Cardiac muscle cell (in vitro differentiated cells and primary cell): Measurements from ENCODE around the gene MEGF11. TPM values are rescaled to one million over a fixed set of nuclear protein-coding genes. Genes with fewer than 3 reads are reported as not detected.

ENCODE experiments used
- DNase-seq, 2 donors: peaks; one replicate each; pipeline versions ENCODE4 v3.0.0 to v3.0.0-alpha.2; 2010 to 2017; ENCODE audit warnings: low read depth in 1 of 2, low spot score in 1 of 2
- H3K27ac ChIP-seq: fragments of 200-600 bp; sonication (generic); 2 replicates; pipeline ENCODE4 v1.5.1; 2016
- H3K27me3 ChIP-seq: fragments of 200-600 bp; sonication (generic); 2 replicates; pipeline ENCODE4 v1.6.0; 2016; ENCODE audit warnings: control low read depth
- H3K36me3 ChIP-seq: fragments of 200-600 bp; sonication (generic); 2 replicates; pipeline ENCODE4 v1.5.1; 2016; ENCODE audit warnings: control low read depth
- H3K4me1 ChIP-seq: fragments of 200-600 bp; sonication (generic); 2 replicates; pipeline ENCODE4 v1.8.1; 2017; ENCODE audit warnings: low read depth, mild to moderate bottlenecking, mixed run types
- H3K4me3 ChIP-seq: fragments of 200-600 bp; sonication (generic); 2 replicates; pipeline ENCODE4 v1.5.1; 2016; ENCODE audit warnings: mild to moderate bottlenecking
- H3K9me3 ChIP-seq: fragments of 200-600 bp; sonication (generic); 2 replicates; pipeline ENCODE4 v1.5.1; 2017; ENCODE audit warnings: low read depth, mild to moderate bottlenecking, control low read depth
- polyA plus RNA-seq: library from polyadenylated mRNA; unstranded; fragments of >200 nt; fragmentation: Nextera tagmentation; extraction: Ambion mirVana; gene quantifications from 2 replicates; pipeline ENCODE4 v1.2.1, GENCODE V29; 2016
- total RNA-seq: library from RNA; depleted of rRNA; stranded (reverse); fragments of >200 nt; gene quantifications from 2 replicates; pipeline ENCODE4 v1.2.3, GENCODE V29; 2016
- TF ChIP-seq, protein P1 (sequence below): IDR thresholded peaks from 2 replicates; pipeline ENCODE4 v1.5.1; 2012; ENCODE audit warnings: low read depth, mild to moderate bottlenecking, low read length

The MEGF11 gene
- total and polyA plus RNA-seq, 2 experiments from 2014 or later = 0.30 TPM; not detected in 1

DNA sequence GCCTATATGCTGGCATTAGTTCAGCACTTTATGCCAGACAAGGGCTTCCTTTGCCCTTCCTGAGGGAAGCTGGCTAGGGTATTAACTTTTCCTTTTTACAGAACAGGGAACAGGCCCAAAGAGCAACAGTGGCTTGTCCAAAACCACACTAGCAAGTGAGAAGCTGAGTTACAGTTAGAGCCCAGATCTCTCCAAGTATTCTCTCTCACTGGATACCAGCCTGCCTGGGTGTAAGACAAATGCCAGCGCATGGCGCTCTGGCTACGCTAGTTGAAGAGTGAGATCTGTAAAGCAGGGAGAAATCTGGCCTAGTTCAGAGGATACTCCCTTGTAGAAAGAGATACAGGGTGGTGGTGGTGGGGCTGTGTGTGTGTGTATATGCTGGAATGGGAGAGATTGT is 345.9 kb downstream of the MEGF11 start:
- Histone ChIP-seq H3K4me1 (peaks cover 21% of the 10 kb centered on the region), H3K27ac (no peak overlapping the region), H3K27me3 (no peaks in the 10 kb centered on the region), H3K36me3 (peaks cover 3% of the 10 kb centered on the region), H3K9me3 (no peaks in the 10 kb centered on the region), H3K4me3 (no peak overlapping the region)
- TF ChIP-seq, protein P1, sequence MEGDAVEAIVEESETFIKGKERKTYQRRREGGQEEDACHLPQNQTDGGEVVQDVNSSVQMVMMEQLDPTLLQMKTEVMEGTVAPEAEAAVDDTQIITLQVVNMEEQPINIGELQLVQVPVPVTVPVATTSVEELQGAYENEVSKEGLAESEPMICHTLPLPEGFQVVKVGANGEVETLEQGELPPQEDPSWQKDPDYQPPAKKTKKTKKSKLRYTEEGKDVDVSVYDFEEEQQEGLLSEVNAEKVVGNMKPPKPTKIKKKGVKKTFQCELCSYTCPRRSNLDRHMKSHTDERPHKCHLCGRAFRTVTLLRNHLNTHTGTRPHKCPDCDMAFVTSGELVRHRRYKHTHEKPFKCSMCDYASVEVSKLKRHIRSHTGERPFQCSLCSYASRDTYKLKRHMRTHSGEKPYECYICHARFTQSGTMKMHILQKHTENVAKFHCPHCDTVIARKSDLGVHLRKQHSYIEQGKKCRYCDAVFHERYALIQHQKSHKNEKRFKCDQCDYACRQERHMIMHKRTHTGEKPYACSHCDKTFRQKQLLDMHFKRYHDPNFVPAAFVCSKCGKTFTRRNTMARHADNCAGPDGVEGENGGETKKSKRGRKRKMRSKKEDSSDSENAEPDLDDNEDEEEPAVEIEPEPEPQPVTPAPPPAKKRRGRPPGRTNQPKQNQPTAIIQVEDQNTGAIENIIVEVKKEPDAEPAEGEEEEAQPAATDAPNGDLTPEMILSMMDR = no peak
- DNase-seq = no peak

- TF ChIP-seq, protein P1 = no peak
- Histone ChIP-seq H3K9me3 (no peaks in the 10 kb centered on the region), H3K4me3 (no peak overlapping the region), H3K4me1 (peaks cover 34% of the 10 kb centered on the region), H3K27me3 (no peaks in the 10 kb centered on the region), H3K27ac (no peak overlapping the region), H3K36me3 (peaks cover 3% of the 10 kb centered on the region)
- no peak for DNase-seq
Measured at GRCh38 chr15:65906396-65906795, 347.2 kb downstream of the MEGF11 start.

DNA sequence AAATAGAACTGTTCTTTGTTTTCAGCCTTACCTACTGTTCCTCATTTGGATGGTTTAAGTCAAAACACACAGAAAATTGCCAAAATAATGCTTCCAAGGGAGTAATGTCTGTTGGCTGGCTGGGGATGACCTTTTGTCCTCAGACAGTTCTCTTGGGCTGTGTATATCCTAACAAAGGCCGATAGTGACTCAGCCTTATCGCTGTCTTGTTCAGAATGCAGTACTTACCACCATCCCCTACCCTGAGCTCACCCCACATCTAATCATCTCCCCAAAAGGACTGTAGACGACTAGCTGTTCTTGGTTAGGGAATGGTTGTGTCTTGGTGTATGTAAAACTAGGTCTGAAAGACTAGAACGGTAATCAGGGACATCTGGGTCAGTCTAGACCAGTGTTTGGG is 349.2 kb downstream of the MEGF11 start:
- peaks cover 5% of the 10 kb centered on the region for H3K36me3 ChIP-seq
- H3K27me3 ChIP-seq = no peaks in the 10 kb centered on the region
- H3K4me3 ChIP-seq = no peak overlapping the region
- H3K27ac ChIP-seq = no peak overlapping the region
- no peaks in the 10 kb centered on the region for H3K9me3 ChIP-seq
- DNase-seq = peak in 1 of 2 donors; percentile 20
- H3K4me1 ChIP-seq = peaks cover 35% of the 10 kb centered on the region
- TF ChIP-seq, protein P1 = no peak

DNA sequence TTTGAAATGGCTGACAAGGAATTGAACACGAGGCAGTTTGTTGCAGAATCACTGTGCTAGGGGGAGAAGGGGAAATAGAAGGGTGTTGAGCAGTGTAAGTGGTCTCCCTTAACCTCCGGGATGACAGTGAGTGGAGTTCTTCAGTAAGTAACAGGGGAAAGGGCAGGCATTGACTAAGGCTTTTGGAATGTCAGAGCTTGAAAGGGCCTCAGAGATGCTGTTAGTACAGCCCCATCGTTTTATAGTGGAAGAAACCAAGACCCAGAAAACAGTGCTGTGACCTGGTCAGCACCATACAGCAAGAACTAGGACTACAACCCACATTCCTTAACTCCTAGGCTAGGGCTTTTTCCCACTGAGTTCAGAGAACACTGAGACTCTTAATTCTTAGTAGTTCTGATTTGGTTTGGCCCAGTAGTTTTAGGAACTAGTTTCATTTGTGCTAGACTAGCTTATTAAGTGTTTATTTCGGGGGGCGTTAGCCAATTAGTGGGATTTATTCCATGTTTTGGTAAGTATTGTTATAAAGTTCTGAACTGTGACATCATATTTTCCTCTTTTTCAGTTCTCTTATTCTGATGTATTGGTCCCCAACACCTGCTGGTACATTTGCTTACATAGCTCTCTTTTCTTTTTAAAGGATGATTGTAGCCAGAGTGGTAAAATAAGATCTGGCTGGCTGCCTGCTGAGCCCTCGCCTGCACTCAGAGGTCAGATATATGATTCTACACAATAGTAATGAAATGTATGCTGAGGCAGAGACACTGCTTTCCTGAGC is 350.1 kb downstream of the MEGF11 start:
- Histone ChIP-seq H3K27me3 (no peaks in the 10 kb centered on the region), H3K4me3 (no peak overlapping the region), H3K27ac (peak overlapping the region; percentile 73), H3K36me3 (peaks cover 10% of the 10 kb centered on the region), H3K4me1 (peaks cover 35% of the 10 kb centered on the region), H3K9me3 (no peaks in the 10 kb centered on the region)
- TF ChIP-seq, protein P1 = no peak
- DNase-seq = peak; percentile 47 to 68

GRCh38 chr15:65902373-65902772 is 351.2 kb downstream of the MEGF11 start:
- TF ChIP-seq, protein P1 = no peak
- Histone ChIP-seq H3K9me3 (no peaks in the 10 kb centered on the region), H3K4me1 (peaks cover 35% of the 10 kb centered on the region), H3K27me3 (no peaks in the 10 kb centered on the region), H3K4me3 (no peak overlapping the region), H3K27ac (no peak overlapping the region), H3K36me3 (peaks cover 8% of the 10 kb centered on the region)
- DNase-seq = no peak
